GM12874 (cell line): ENCODE results near the gene EOMES.
A peak's percentile ranks its signal among the peaks of the same experiment; 100 is the strongest.

Source experiments
- CTCF ChIP-seq: IDR thresholded peaks from 2 replicates; pipeline ENCODE4 v1.5.1; 2011; ENCODE audit warnings: low read depth, mild to moderate bottlenecking, control low read depth, low read length, moderate library complexity; ENCODE audit not compliant: insufficient read depth

The EOMES gene

DNA sequence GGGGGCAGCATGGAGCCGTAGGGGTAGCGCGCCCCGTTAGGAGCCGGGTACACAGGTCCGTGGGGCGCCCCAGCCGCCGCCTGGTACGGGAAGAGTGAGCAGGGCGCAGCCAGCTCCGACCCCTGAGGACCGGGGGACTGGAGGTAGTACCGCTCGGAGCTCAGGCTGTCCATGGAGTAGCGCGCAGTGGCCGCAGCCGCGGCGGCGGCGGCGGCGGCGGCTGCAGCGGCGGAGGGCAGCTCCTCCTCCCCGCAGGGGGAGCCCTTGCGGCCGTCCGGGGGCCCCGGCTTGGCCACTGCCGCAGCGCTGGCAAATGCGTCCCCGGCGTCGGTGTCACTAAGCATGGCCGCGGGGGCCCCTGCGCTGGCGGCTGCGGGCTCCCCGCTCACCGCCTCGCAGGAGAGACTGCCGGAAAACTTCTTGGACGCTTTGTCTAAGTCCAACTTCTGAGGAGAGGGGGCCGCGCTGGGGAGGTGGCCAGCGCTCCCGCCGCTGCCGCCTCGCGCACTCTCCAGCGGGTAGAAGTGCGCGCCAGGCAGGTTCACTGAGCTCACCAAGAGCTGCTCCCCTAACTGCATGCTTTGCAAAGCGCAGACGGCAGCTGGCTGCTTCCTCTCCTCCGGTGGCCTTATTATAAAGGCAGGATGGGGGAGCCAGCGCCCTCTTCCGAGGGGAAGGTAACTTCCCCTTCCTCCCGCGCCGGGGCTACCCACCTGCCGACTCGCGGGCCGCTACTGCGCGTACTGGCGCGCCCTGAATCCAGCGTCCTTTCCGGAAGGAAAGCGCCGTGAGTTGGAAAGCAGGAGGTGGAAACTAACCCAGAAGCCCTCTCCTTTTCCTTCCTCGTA lies at the start of gene EOMES:
TSS of gene EOMES (minus strand) at position 607 of the 848 bp plus-strand sequence. CDS start at position 578, 29 bp downstream.
- TF ChIP-seq CTCF = peak; percentile 63

GRCh38 chr3:27767000-27767399 lies 44.9 kb upstream of the EOMES start:
- TF ChIP-seq CTCF = no peak

GRCh38 chr3:27758083-27758482 lies 36.0 kb upstream of the EOMES start:
- TF ChIP-seq CTCF = no peak

DNA sequence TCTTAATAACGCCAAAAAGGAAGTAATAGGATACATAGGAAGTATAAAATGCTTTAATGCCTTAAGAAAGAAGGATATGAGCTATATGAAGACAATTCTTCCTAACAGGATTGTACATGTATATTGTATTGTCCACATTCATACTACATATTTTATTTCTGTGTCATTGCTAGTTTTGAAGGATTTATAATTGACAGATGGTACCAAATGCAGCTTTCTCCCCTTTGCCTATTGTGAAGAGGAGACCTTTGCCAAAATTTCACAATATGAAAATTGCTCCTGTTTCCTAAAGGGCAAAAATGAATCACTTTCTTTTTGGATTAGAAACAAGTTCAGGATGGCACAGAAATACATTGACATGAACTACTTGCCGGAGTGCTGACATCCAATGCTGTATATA lies 34.8 kb upstream of the EOMES start:
- TF ChIP-seq CTCF = no peak

DNA sequence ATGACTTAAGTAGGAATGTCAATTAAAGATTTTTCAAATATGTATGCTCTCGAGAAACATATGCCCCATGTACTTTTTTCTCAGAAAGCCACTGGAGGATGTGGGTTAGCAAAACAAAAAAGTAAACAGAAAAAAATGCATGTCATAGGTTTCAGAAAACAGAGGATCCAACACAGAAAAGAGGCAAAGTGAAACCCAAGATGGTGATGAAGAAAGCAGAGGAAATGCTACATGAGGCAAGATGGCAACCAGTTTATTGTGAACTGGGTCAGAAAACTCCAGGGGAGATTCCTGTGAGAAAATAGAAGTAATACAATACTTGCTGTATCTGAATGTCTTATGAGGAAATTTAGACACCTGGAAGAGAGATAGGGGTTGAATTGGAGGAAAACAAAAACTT lies 30.8 kb upstream of the EOMES start:
- no peak for TF ChIP-seq CTCF

DNA sequence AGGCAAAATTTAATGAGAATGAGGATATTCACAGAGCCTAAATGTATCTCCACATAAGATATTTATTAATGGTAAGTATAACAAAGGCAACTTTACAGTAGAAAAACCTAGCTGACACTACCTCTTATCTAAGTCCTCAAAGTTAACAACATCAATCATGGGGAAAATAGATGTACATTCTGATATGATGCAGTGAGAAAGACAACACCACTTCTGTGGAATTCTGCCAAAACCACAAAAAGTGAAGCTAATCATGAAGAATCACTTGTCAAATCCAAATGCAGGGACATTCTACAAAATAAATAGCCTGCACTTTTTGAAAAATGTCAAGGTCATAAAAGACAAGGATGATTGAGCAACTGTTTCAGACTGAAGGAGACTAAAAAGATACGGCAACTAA lies 27.5 kb upstream of the EOMES start:
- TF ChIP-seq CTCF = no peak

GRCh38 chr3:27746838-27747237 lies 24.7 kb upstream of the EOMES start:
- no peak for TF ChIP-seq CTCF
